Measurements from ENCODE around the gene SLC48A1.
"Not testable (repeated sequence)": the region's sequence is repeated elsewhere in the genome, so short reads cannot be mapped to it uniquely, and the experiment has no call there.

SLC48A1 gene

GRCh38 chr12:47811072-47811396 is 38.0 kb downstream of the SLC48A1 start:
- TF ChIP-seq CTCF (IDR thresholded peaks at IDR 0.05; ENCODE audit: low read depth, low read length), result no peak
- DNase-seq (ENCODE audit: extremely low read depth, low read depth), result no peak

GRCh38 chr12:47811581-47812484 is 38.8 kb downstream of the SLC48A1 start:
- DNase-seq (ENCODE audit: extremely low read depth, low read depth), result no peak
- TF ChIP-seq CTCF (IDR thresholded peaks at IDR 0.05; ENCODE audit: low read depth, low read length), result no peak

- no peak for TF ChIP-seq CTCF (IDR thresholded peaks at IDR 0.05; ENCODE audit: low read depth, low read length)
- peak; percentile 55 for DNase-seq (ENCODE audit: extremely low read depth, low read depth)
Observed at GRCh38 chr12:47812797-47813510, 39.9 kb downstream of the SLC48A1 start.

GRCh38 chr12:47813511-47814196 is 40.6 kb downstream of the SLC48A1 start:
- no peak for TF ChIP-seq CTCF (IDR thresholded peaks at IDR 0.05; ENCODE audit: low read depth, low read length)
- no peak for DNase-seq (ENCODE audit: extremely low read depth, low read depth)

GRCh38 chr12:47814539-47815170 is 41.6 kb downstream of the SLC48A1 start:
- DNase-seq (ENCODE audit: extremely low read depth, low read depth), result no peak
- TF ChIP-seq CTCF (IDR thresholded peaks at IDR 0.05; ENCODE audit: low read depth, low read length), result no peak

- DNase-seq (ENCODE audit: extremely low read depth, low read depth), result not testable (repeated sequence)
Observed at GRCh38 chr12:47815447-47815846, 42.4 kb downstream of the SLC48A1 start.

GRCh38 chr12:47816403-47817271 is 43.6 kb downstream of the SLC48A1 start:
- no peak for DNase-seq (ENCODE audit: extremely low read depth, low read depth)
- no peak for TF ChIP-seq CTCF (IDR thresholded peaks at IDR 0.05; ENCODE audit: low read depth, low read length)

Data from AG09319 (cell line).